GM11168 (cell line): ENCODE results near the gene DGKI.

ENCODE experiments used
- in situ Hi-C: fragments of 300-500 bp; cut with MboI; formaldehyde crosslinking; loops from one replicate; pipeline ENCODE4 v1.12.0; 2022; ENCODE audit warnings: low sequenced_read_pairs; ENCODE audit not compliant: unreplicated experiment

DGKI gene

DNA sequence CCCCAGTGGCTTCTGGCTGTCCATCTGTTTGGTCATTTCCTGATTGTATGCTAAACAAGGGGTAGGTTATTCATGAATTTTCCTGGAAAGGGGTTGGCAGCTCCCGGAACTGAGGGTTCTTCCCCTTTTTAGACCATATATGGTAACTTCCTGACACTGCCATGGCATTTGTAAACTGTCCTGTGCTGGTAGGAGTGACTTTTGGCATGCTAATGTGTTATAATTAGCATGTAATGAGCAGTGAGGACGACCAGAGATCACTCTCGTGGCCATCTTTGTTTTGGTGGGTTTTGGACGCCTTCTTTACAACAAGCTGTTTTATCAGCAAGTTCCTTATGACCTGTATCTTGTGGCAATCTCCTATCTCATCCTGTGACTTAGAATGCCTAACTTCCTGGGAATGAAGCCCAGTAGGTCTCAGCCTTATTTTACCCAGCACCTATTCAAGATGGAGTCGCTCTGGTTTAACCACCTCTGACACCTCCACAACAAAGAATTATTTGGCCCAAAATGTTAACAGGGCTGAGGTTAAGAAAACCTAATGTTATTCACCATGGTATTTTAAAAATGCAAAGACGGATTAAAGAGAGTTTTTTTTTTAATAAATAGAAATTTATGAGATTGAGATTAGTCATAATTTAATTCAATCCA is 500.9 kb downstream of the DGKI start:
- in situ Hi-C loops = no loop called here

GRCh38 chr7:137343281-137343841 is 503.4 kb downstream of the DGKI start, which contains the start of gene PTN:
Gene PTN, minus strand, starts transcription at chr7:137343733. Its CDS starts 88,760 bp downstream, at chr7:137254973.
- in situ Hi-C loops = no loop called here

DNA sequence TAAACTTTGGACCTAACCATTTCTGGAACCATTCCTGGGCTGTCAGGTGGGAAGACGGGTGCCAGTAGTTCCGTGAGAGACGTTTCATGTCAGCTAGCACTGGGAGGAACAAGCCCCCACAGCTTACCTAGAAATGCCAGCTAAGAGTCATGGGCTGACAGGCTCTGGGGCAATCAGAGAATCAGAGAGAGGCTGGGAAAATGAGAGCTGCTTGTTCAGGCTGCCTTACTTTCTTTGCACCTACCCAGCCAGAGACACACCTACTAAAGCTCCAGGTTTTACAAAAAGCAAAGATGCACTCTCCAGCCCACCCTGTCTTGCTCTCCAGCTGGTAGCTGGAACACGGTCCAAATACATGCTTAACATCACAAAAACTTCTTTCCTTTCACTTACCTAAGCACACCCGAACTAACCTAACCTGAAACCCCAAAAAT is 503.9 kb downstream of the DGKI start:
- in situ Hi-C loops = no loop called here

DNA sequence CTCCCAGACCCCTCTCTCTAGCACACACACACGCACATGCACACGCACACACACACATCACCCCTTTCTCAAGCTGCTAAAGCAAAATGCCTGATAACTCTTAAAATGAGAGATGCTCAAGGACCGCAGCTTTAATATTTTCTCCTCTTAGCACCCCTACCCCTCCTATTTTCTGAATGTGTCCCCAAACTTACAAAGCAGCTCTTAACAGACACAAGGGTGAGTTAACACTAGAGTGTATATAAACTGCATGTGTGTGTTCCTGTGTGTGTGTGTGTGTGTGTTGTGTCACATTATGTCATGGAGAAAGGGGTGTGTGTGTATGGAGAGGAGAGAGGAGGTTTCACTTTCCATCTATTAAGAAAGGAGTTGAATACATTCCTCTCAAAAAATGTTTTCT is 504.5 kb downstream of the DGKI start:
- in situ Hi-C loops = no loop called here

DNA sequence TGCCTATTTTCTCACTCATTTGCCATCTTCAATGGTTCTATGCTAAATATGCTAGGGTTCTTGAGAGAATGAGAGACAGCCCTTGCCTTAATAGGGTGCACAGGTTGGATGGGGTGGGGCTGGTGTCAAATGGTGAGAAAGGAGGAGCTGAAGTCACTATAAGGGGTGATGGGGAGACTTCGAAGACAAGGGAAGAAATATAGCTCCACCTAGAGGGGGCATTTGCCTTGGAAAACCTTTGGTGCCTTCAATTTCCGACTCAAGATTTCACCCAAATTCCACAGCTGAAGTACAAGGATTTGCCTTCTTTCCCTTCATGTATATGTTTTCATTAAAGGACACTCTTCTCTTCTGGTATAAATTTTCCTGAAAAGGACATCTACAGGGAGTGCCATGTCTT is 508.9 kb downstream of the DGKI start:
- in situ Hi-C loops = no loop called here

- in situ Hi-C loops = no loop called here
These were observed 511.0 kb downstream of the DGKI start for GRCh38 chr7:137335814-137336213.

GRCh38 chr7:137331378-137331777 is 515.4 kb downstream of the DGKI start:
- in situ Hi-C loops = no loop called here
